ENCODE data around the gene HLA-DMA. TPM values are rescaled to one million over a fixed set of nuclear protein-coding genes. Genes with fewer than 3 reads are reported as not detected.

HLA-DMA gene
- total and polyA plus RNA-seq, 9 donors, result 5.7 to 162 (median 19.2) TPM

DNA sequence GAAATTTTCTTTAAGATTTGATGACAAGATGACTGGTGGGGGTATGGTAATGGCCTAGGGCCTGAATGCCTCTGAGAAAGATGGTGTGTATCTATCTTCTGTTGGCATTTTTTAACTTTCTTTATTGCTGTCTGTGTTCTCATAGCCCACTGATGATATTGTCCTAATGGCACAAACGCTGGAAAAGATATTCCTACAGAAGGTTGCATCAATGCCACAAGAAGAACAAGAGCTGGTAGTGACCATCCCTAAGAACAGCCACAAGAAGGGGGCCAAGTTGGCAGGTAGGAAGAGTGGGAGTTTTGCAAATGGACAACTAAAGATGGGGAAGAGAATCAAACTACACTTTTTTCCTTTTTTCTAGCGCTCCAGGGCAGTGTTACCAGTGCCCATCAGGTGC lies 23.0 kb upstream of the HLA-DMA start:
- Histone ChIP-seq H3K36me3 (peaks cover 3% of the 10 kb centered on the region), H3K4me1 (ENCODE audit: insufficient read depth) (peaks cover 3% of the 10 kb centered on the region)

DNA sequence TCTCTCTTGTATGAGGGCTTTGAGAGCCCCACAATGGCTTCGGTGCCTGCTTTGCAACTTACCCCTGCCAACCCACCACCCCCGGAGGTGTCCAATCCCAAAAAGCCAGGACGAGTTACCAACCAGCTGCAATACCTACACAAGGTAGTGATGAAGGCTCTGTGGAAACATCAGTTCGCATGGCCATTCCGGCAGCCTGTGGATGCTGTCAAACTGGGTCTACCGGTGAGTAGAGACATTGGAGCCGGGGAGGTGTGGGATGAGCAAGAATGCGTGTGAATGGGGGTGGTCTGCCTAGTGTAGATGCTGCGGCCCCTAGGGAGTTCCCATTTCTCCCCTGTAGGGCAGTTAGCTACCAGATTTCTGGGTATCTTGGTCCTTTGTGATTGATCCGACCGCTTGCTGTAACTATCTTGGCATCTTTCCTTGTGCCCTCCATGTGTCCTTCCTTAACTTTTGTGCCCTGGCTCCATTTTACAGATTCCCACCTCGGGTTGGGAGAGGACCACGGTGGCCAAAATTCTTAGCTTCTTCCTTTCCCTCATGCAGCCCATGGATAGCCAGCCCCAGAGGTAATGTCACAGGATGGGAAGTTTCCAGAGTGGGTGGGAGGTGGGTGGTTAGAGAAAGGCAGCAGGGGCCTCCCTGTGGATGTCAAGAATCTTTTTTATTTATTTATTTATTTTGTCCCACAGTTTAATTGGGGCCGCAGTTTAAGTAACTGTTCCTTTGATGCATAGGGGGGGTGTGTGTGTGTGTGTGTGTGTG lies 21.8 kb upstream of the HLA-DMA start:
- DNase-seq, result peak in 1 of 5 donors; percentile 26
- peak overlapping the region in 1 of 2 donors; percentile 11 for H3K27ac ChIP-seq
- intact Hi-C loops (cut with DNase I), result loop anchor here in 1 of 4 donors (10.0 kb wide), 1 partner anchor 780 kb away; the partner anchor contains the start of genes GPSM3 and PBX2
- peaks cover 3% of the 10 kb centered on the region for H3K4me1 ChIP-seq (ENCODE audit: insufficient read depth)
- TF ChIP-seq EP300 (IDR thresholded peaks at IDR 0.05), result no peak
- H3K4me3 ChIP-seq, result peak overlapping the region; percentile 88
- H3K27me3 ChIP-seq, result no peaks in the 10 kb centered on the region
- no peaks in the 10 kb centered on the region for H3K36me3 ChIP-seq
- 2 to 5% (median 3%) methylated on average over 14 of the region's 14 CpGs for WGBS, 3 donors
- H3K9me3 ChIP-seq, result no peaks in the 10 kb centered on the region

More for the DNA sequence above, 23.0 kb upstream of the HLA-DMA start:
- intact Hi-C loops (cut with DNase I), result loop anchor here in 1 of 4 donors (10.0 kb wide), 1 partner anchor 781 kb away; the partner anchor contains the start of genes GPSM3 and PBX2
- TF ChIP-seq EP300 (IDR thresholded peaks at IDR 0.05) (no peak), POLR2A (IDR thresholded peaks at IDR 0.05) (no peak)
- TF ChIP-seq, protein P1, sequence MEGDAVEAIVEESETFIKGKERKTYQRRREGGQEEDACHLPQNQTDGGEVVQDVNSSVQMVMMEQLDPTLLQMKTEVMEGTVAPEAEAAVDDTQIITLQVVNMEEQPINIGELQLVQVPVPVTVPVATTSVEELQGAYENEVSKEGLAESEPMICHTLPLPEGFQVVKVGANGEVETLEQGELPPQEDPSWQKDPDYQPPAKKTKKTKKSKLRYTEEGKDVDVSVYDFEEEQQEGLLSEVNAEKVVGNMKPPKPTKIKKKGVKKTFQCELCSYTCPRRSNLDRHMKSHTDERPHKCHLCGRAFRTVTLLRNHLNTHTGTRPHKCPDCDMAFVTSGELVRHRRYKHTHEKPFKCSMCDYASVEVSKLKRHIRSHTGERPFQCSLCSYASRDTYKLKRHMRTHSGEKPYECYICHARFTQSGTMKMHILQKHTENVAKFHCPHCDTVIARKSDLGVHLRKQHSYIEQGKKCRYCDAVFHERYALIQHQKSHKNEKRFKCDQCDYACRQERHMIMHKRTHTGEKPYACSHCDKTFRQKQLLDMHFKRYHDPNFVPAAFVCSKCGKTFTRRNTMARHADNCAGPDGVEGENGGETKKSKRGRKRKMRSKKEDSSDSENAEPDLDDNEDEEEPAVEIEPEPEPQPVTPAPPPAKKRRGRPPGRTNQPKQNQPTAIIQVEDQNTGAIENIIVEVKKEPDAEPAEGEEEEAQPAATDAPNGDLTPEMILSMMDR (IDR thresholded peaks at IDR 0.05), result no peak
- Histone ChIP-seq H3K9me3 (no peaks in the 10 kb centered on the region), H3K27ac (no peak overlapping the region), H3K27me3 (no peaks in the 10 kb centered on the region), H3K4me3 (no peak overlapping the region)
- WGBS, 3 donors, result 34 to 43% (median 38%) methylated on average over 2 of the region's 2 CpGs
- no peak for DNase-seq

DNA sequence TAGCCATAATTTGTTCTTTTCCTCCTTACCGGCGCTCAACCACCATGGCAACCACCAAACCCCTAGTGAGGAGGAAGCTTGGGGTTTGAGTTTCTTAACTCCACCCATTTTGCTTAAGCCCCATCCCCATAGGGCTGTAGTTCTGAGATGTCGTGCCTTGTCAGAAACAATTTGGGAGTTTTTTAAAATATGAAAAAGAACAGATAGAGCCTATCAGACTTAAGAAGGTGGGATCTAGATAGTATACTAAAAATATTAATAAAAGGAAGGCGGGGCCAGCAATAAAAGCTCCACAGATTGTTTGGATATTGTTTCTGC lies 21.1 kb upstream of the HLA-DMA start:
- Histone ChIP-seq H3K27ac (no peak overlapping the region), H3K4me1 (ENCODE audit: insufficient read depth) (peaks cover 3% of the 10 kb centered on the region), H3K4me3 (peak overlapping the region; percentile 88), H3K36me3 (no peaks in the 10 kb centered on the region), H3K27me3 (no peaks in the 10 kb centered on the region), H3K9me3 (no peaks in the 10 kb centered on the region)
- 0 to 1% (median 0%) methylated on average over 4 of the region's 4 CpGs for WGBS, 3 donors
- intact Hi-C loops (cut with DNase I), result loop anchor here in 1 of 4 donors (10.0 kb wide), 1 partner anchor 779 kb away; the partner anchor contains the start of genes GPSM3 and PBX2
- TF ChIP-seq POLR2A (IDR thresholded peaks at IDR 0.05) (no peak), EP300 (IDR thresholded peaks at IDR 0.05) (no peak)
- TF ChIP-seq, protein P1 (IDR thresholded peaks at IDR 0.05), result no peak
- DNase-seq, result no peak

DNA sequence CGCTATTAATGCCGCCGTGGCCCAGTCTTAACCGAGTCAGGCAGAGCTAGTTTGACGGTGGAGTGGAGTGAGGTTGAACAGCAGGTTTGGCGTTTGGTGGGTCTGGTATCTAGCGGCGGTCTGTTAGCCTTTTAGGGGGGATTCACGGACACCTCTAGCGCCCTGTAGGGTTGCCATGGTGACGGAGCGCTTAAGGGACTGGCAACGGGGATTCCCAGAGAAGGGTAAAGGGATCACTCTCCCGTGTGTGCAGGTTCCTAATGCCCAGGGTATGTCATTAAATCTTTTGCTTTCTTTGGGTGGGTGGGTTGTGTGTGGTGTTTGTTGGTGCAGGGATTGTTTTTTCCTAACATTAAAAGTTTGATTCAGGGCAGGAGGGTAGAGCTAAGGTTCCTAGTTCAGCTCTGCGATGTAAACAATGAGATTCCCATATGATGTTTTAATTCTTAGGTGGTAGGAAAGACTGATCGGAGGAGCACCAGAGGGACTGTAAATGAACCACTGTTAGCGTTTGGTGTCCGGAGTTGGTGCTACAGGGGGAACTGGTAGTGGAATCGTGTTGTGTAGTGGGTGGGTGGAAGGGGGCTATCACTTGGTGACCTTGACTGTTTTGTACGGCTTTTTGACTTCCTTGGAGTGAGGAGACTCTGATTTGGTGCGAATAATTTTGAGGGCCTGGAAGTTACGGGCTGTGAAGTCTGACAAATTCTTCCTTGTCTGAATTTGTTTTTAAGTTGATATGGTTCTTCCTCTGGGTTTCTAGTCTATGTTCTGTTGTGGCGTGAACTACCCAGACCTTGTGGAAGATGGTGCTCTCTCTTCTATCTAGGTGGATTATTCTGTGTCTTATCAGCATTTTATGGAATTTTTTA lies 20.5 kb upstream of the HLA-DMA start:
- TF ChIP-seq, protein P1 (IDR thresholded peaks at IDR 0.05), result no peak
- TF ChIP-seq POLR2A (IDR thresholded peaks at IDR 0.05), result peak; percentile 8

More for the DNA sequence above, 20.5 kb upstream of the HLA-DMA start:
- Histone ChIP-seq H3K4me3 (peak overlapping the region; percentile 88), H3K9me3 (no peaks in the 10 kb centered on the region), H3K4me1 (ENCODE audit: insufficient read depth) (peaks cover 3% of the 10 kb centered on the region), H3K27me3 (no peaks in the 10 kb centered on the region), H3K36me3 (no peaks in the 10 kb centered on the region), H3K27ac (peak overlapping the region; percentile 89 to 95)
- DNase-seq, result peak in 4 of 5 donors; percentile 37 to 60 (median 54)
- intact Hi-C loops (cut with DNase I), result loop anchor here in 1 of 4 donors (10.0 kb wide), 1 partner anchor 779 kb away; the partner anchor contains the start of genes GPSM3 and PBX2
- 0 to 1% (median 0%) methylated on average over 23 of the region's 23 CpGs for WGBS, 3 donors
